K562 (cell line): Measurements from ENCODE around the gene LCE2B. TPM values are rescaled to one million over a fixed set of nuclear protein-coding genes. Genes with fewer than 3 reads are reported as not detected.

Source experiments
- CC2D1A ChIP-seq: fragments of 450-650 bp; IDR thresholded peaks from 2 replicates; pipeline ENCODE4 v1.6.1; 2017; ENCODE audit warnings: mild to moderate bottlenecking
- FOSL1 ChIP-seq: fragments of 200-800 bp; sonication (Bioruptor generic); conservative IDR thresholded peaks from 2 replicates; pipeline ENCODE4 v1.6.1; 2016; ENCODE audit warnings: missing genetic modification characterization, missing compliant biosample characterization
- HINFP ChIP-seq: fragments of 450-650 bp; conservative IDR thresholded peaks from 2 replicates; pipeline ENCODE4 v1.6.1; 2016; ENCODE audit warnings: missing genetic modification characterization, low read depth, mild to moderate bottlenecking, control low read depth, missing compliant biosample characterization
- SOX6 ChIP-seq: fragments of 450-650 bp; IDR thresholded peaks from 2 replicates; pipeline ENCODE4 v1.6.1; 2014; ENCODE audit warnings: mild to moderate bottlenecking
- ZNF253 ChIP-seq: fragments of 250-450 bp; sonication (Bioruptor Pico); conservative IDR thresholded peaks from 2 replicates; pipeline ENCODE4 v1.6.1; 2021; ENCODE audit warnings: mild to moderate bottlenecking
- polyA plus RNA-seq, 8 experiments: library from polyadenylated mRNA; depleted of rRNA in 4 of 8; stranded (reverse) in 5 of 8; unstranded in 3 of 8; fragments of >200 nt; fragmentation: Nextera tagmentation in 2 of 8; fragmentation: Illumina TruSeq in 1 of 8; extraction: Ambion mirVana in 2 of 8; extraction: Trizol in 1 of 8; gene quantifications; 2 replicates each; pipeline versions ENCODE4 v1.2.1 to v1.2.3, GENCODE V29; 2011 to 2014; ENCODE audit warnings: inconsistent platforms in 1 of 8, missing spikeins in 1 of 8
- total RNA-seq, 7 experiments: library from RNA; depleted of rRNA in 6 of 7; stranded (reverse); fragments of >200 nt in 6 of 7; fragmentation: Illumina TruSeq in 2 of 7; extraction: Trizol in 2 of 7; gene quantifications; 2 replicates each; pipeline versions ENCODE4 v1.2.1 to v1.2.3, GENCODE V29; 2011 to 2021; ENCODE audit warnings: low replicate concordance in 1 of 7
- TF ChIP-seq, protein P1 (sequence below), 2 experiments: fragments of 450-650 bp; formaldehyde crosslinking in 1 of 2; IDR thresholded peaks; 2 replicates each; pipeline versions ENCODE4 v1.4.0 to v1.6.1; 2014 to 2020; ENCODE audit warnings: mild to moderate bottlenecking in 2 of 2, borderline replicate concordance in 1 of 2, low read depth in 1 of 2
- TF ChIP-seq, protein P2 (sequence below), 2 experiments: IDR thresholded peaks in 1 of 2; conservative IDR thresholded peaks in 1 of 2; 2 replicates each; pipeline ENCODE4 v1.6.1; 2016; ENCODE audit warnings: low read depth in 2 of 2, mild to moderate bottlenecking in 1 of 2, missing compliant biosample characterization in 1 of 2, missing genetic modification characterization in 1 of 2, moderate library complexity in 1 of 2

Gene LCE2B
- total and polyA plus RNA-seq, 9 of the 15 experiments (the other 6 are each of a cell fraction or from before 2014, with no cell fraction given), result not detected

GRCh38 chr1:152643945-152644344, 42.0 kb upstream of the LCE2B start (continued):
- TF ChIP-seq, protein P1, sequence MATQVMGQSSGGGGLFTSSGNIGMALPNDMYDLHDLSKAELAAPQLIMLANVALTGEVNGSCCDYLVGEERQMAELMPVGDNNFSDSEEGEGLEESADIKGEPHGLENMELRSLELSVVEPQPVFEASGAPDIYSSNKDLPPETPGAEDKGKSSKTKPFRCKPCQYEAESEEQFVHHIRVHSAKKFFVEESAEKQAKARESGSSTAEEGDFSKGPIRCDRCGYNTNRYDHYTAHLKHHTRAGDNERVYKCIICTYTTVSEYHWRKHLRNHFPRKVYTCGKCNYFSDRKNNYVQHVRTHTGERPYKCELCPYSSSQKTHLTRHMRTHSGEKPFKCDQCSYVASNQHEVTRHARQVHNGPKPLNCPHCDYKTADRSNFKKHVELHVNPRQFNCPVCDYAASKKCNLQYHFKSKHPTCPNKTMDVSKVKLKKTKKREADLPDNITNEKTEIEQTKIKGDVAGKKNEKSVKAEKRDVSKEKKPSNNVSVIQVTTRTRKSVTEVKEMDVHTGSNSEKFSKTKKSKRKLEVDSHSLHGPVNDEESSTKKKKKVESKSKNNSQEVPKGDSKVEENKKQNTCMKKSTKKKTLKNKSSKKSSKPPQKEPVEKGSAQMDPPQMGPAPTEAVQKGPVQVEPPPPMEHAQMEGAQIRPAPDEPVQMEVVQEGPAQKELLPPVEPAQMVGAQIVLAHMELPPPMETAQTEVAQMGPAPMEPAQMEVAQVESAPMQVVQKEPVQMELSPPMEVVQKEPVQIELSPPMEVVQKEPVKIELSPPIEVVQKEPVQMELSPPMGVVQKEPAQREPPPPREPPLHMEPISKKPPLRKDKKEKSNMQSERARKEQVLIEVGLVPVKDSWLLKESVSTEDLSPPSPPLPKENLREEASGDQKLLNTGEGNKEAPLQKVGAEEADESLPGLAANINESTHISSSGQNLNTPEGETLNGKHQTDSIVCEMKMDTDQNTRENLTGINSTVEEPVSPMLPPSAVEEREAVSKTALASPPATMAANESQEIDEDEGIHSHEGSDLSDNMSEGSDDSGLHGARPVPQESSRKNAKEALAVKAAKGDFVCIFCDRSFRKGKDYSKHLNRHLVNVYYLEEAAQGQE (IDR thresholded peaks at IDR 0.05; ENCODE audit: borderline replicate concordance), result no peak
- TF ChIP-seq, protein P1 (CRISPR knock-in tag; IDR thresholded peaks at IDR 0.05; ENCODE audit: low read depth), result no peak
- TF ChIP-seq CC2D1A, result no peak
- TF ChIP-seq ZNF253, result no peak
- TF ChIP-seq SOX6, result no peak
- no peak for TF ChIP-seq FOSL1
- TF ChIP-seq HINFP (tag), result no peak
- TF ChIP-seq, protein P2, sequence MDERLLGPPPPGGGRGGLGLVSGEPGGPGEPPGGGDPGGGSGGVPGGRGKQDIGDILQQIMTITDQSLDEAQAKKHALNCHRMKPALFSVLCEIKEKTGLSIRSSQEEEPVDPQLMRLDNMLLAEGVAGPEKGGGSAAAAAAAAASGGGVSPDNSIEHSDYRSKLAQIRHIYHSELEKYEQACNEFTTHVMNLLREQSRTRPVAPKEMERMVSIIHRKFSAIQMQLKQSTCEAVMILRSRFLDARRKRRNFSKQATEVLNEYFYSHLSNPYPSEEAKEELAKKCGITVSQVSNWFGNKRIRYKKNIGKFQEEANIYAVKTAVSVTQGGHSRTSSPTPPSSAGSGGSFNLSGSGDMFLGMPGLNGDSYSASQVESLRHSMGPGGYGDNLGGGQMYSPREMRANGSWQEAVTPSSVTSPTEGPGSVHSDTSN (CRISPR knock-in tag; IDR thresholded peaks at IDR 0.05; ENCODE audit: low read depth), result no peak
- TF ChIP-seq, protein P2 (tag; conservative IDR thresholded peaks at IDR 0.05; ENCODE audit: low read depth), result no peak
